Ishikawa (cell line): Measurements from ENCODE around the gene PARN.

Source experiments
- CREB1 ChIP-seq: IDR thresholded peaks from 2 replicates; pipeline ENCODE4 v1.6.1; 2012; ENCODE audit warnings: low read depth
- EGR1 ChIP-seq: IDR thresholded peaks from 2 replicates; pipeline ENCODE4 v1.6.1; 2012
- EP300 ChIP-seq: IDR thresholded peaks from 2 replicates; pipeline ENCODE4 v1.6.1; 2012; ENCODE audit warnings: borderline replicate concordance
- FOXM1 ChIP-seq: IDR thresholded peaks from 2 replicates; pipeline ENCODE4 v1.6.1; 2012; ENCODE audit warnings: low read depth, borderline replicate concordance
- NFIC ChIP-seq: IDR thresholded peaks from 2 replicates; pipeline ENCODE4 v1.6.1; 2012
- RAD21 ChIP-seq: IDR thresholded peaks from 2 replicates; pipeline ENCODE4 v1.6.1; 2012; ENCODE audit warnings: low read depth
- TAF1 ChIP-seq: IDR thresholded peaks from 2 replicates; pipeline ENCODE4 v1.6.1; 2012; ENCODE audit warnings: low read depth, mild to moderate bottlenecking
- TCF12 ChIP-seq: IDR thresholded peaks from 2 replicates; pipeline ENCODE4 v1.6.1; 2012; ENCODE audit warnings: low read depth
- TEAD4 ChIP-seq: IDR thresholded peaks from 2 replicates; pipeline ENCODE4 v1.6.1; 2012
- YY1 ChIP-seq: IDR thresholded peaks from 2 replicates; pipeline ENCODE4 v1.6.1; 2012; ENCODE audit warnings: low read depth
- ZBTB7A ChIP-seq: IDR thresholded peaks from 2 replicates; pipeline ENCODE4 v1.6.1; 2012; ENCODE audit warnings: low read depth
- TF ChIP-seq, protein P1 (sequence below): IDR thresholded peaks from 2 replicates; pipeline ENCODE4 v1.6.1; 2012
- TF ChIP-seq, protein P2 (sequence below): IDR thresholded peaks from 2 replicates; pipeline ENCODE4 v1.6.1; 2012; ENCODE audit warnings: low read depth, mild to moderate bottlenecking
- TF ChIP-seq, protein P3 (sequence below): IDR thresholded peaks from 2 replicates; pipeline ENCODE4 v1.6.1; 2012

PARN gene

DNA sequence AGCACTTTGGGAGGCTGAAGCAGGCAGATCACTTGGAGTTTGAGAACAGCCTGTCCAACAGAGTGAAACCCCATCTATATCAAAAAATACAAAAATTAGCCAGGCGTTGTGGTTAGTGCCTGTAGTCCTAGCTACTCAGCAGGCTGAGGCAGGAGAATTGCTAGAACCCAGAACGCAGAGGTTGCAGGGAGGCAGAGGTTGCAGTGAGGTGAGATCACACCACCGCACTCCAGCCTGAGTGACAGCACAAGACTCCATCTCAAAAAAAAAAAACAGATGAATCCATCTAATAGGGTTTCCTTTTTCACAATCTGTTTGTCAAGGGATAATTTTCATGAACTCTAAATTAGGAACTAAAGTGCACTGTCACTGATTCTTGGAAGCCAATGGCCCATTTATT, 99.0 kb downstream of the PARN start:
- TF ChIP-seq, protein P1, sequence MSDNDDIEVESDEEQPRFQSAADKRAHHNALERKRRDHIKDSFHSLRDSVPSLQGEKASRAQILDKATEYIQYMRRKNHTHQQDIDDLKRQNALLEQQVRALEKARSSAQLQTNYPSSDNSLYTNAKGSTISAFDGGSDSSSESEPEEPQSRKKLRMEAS: no peak
- TF ChIP-seq ZBTB7A (no peak), NFIC (no peak)

DNA sequence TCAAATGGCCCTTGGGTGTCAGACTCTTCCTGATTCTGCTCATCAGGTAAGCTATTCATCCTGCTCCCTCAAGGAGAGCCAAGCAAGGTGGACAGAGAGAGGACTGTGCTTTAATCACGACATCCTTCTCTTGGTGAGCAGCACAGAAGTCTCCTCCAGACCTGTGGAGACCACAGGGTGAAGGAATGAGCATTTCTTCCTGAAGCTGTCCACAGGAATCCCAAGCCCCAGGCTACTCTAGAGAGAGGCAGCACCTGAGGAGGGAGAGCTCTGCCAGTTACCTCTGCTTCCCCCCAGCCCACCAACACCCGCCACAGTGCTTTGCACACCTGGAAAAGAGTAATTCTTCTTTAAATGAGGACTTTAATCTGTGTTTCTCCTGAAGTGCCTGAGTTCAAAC, 100.0 kb downstream of the PARN start:
- TF ChIP-seq RAD21 (no peak), TCF12 (no peak), FOXM1 (no peak), TAF1 (no peak), EGR1 (no peak), ZBTB7A (no peak), YY1 (no peak), CREB1 (no peak), TEAD4 (no peak), NFIC (no peak)
- TF ChIP-seq, protein P2, sequence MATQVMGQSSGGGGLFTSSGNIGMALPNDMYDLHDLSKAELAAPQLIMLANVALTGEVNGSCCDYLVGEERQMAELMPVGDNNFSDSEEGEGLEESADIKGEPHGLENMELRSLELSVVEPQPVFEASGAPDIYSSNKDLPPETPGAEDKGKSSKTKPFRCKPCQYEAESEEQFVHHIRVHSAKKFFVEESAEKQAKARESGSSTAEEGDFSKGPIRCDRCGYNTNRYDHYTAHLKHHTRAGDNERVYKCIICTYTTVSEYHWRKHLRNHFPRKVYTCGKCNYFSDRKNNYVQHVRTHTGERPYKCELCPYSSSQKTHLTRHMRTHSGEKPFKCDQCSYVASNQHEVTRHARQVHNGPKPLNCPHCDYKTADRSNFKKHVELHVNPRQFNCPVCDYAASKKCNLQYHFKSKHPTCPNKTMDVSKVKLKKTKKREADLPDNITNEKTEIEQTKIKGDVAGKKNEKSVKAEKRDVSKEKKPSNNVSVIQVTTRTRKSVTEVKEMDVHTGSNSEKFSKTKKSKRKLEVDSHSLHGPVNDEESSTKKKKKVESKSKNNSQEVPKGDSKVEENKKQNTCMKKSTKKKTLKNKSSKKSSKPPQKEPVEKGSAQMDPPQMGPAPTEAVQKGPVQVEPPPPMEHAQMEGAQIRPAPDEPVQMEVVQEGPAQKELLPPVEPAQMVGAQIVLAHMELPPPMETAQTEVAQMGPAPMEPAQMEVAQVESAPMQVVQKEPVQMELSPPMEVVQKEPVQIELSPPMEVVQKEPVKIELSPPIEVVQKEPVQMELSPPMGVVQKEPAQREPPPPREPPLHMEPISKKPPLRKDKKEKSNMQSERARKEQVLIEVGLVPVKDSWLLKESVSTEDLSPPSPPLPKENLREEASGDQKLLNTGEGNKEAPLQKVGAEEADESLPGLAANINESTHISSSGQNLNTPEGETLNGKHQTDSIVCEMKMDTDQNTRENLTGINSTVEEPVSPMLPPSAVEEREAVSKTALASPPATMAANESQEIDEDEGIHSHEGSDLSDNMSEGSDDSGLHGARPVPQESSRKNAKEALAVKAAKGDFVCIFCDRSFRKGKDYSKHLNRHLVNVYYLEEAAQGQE: no peak
- TF ChIP-seq, protein P1: no peak

DNA sequence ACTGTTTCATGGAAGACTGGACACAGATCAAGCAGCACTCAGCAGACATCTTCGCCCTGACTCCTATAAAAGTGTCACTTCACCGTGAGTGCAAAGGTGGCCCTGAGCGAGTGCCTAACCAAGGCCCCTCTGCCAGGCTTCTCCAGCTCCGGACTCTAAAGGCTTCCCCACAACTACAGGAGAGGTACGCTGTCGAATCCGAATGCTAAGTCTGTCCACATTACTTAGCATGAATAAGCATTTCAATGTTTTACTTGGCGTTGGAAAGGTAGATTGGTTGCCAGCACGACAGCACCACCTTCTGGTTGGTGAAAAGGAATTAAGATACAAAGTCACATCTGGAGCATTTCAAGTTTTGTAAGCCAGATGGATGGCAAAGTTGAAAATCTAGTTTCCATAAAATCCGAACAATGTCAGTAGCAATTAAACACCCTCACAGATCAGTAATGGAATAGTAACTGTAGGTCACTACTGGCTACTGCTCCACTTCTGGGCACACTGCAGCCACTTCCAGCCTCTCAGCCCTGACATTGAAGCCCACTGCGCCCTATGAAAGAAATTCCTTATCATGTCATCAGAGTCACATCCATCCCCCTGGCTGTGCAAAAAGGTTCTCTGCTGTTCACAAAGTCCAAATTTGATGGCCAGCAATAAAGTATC, 100.9 kb downstream of the PARN start:
- TF ChIP-seq TEAD4: peak; percentile 26; the same call in 1 of the 2 replicates
- TF ChIP-seq, protein P2: no peak
- no peak for TF ChIP-seq EP300
- peak; percentile 39; the same call in 1 of the 2 replicates for TF ChIP-seq FOXM1
- TF ChIP-seq, protein P3, sequence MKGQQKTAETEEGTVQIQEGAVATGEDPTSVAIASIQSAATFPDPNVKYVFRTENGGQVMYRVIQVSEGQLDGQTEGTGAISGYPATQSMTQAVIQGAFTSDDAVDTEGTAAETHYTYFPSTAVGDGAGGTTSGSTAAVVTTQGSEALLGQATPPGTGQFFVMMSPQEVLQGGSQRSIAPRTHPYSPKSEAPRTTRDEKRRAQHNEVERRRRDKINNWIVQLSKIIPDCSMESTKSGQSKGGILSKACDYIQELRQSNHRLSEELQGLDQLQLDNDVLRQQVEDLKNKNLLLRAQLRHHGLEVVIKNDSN: no peak
- TF ChIP-seq, protein P1: no peak
- no peak for TF ChIP-seq ZBTB7A
- no peak for TF ChIP-seq EGR1
- no peak for TF ChIP-seq TCF12
- TF ChIP-seq RAD21: peak; percentile 99
- peak; percentile 51 for TF ChIP-seq NFIC
- no peak for TF ChIP-seq TAF1

DNA sequence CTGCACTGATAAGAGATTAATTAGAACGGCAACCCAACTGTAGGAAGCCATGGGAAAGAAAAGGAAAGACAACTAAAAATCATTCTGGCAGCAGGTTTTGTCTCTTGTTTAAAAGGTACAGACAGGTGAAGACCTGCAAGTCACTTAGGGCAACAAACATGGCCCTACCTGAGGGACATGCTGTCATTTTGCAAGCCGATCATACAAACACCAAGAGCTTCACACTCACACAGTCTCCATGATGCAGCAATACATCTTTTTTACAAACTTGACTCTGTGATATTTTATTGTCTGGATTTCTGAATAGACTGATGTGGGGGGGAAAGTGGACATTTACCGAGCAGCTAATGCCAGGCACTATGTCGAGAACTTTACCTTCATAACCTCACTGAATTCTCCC, 101.8 kb downstream of the PARN start:
- no peak for TF ChIP-seq CREB1
- TF ChIP-seq EGR1: no peak
- TF ChIP-seq YY1: no peak
- TF ChIP-seq TEAD4: no peak
- no peak for TF ChIP-seq EP300
- TF ChIP-seq ZBTB7A: no peak
- TF ChIP-seq, protein P2: no peak
- TF ChIP-seq, protein P3: no peak
